T-helper 9 cell (primary cell): ENCODE measurements around the gene CDC23.

ENCODE experiments used
- DNase-seq: peaks from one replicate; pipeline ENCODE4 v3.0.0-alpha.2; 2020

CDC23 gene

GRCh38 chr5:138138949-138139780, 74.0 kb downstream of the CDC23 start, which contains the start of gene NME5:
TSS of gene NME5 (minus strand) at chr5:138139428. CDS start at chr5:138138780, 648 bp downstream.
- no peak for DNase-seq
